ENCODE data around the gene GMPR2.

GMPR2 gene

DNA sequence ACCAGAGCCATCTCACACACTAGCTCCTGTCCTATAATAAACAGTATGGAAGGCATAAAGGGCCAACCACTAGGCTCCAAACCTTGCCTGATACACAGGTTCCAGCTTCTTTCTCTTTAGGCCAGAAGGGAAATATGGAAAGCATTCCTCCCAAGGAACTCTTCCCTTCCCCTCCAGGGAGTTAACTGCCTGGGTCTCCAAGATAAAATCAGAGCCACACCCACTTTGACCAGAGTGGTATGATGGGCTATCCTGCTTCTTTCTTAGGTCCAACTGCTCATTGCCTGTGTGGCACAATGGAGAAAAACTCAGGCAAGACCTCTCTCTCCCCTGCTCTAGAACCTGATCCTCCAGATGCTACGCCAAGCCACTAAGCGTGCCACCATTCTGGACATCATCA, 25.1 kb upstream of the GMPR2 start:
- H3K4me3 ChIP-seq (ENCODE audit: low read depth, low read length): no peak overlapping the region
- H3K14ac ChIP-seq (ENCODE audit: low read length): no peak overlapping the region
- WGBS (ENCODE audit: extremely low coverage, insufficient coverage, insufficient read length): no CpG with 5 or more reads among the region's 2 CpGs
- no peak overlapping the region for H4K91ac ChIP-seq (ENCODE audit: low read depth, low read length)
- no peak overlapping the region for H2BK12ac ChIP-seq (ENCODE audit: low read length)
- no peak overlapping the region for H3K4me2 ChIP-seq (ENCODE audit: low read length)
- H2BK5ac ChIP-seq (ENCODE audit: low read depth, low read length, poor library complexity): no peak overlapping the region
- no peak overlapping the region for H2AK5ac ChIP-seq (ENCODE audit: low read length)
- H3K23ac ChIP-seq (ENCODE audit: low read length): no peak overlapping the region
- H3K36me3 ChIP-seq (ENCODE audit: control insufficient read depth in 1 of 2, insufficient read depth in 2 of 2, low read length in 2 of 2): peaks cover 31 to 50% of the 10 kb centered on the region in 2 experiments
- H2BK120ac ChIP-seq (ENCODE audit: insufficient read depth, low read length, poor library complexity): no peak overlapping the region
- H4K8ac ChIP-seq (ENCODE audit: low read depth, low read length): no peak overlapping the region
- H3K18ac ChIP-seq (ENCODE audit: low read length): no peak overlapping the region
- no peak overlapping the region for H4K12ac ChIP-seq (ENCODE audit: low read depth, low read length)
- H3K9ac ChIP-seq (ENCODE audit: low read length): no peak overlapping the region
- H3K79me1 ChIP-seq (ENCODE audit: low read length): no peaks in the 10 kb centered on the region
- no peaks in the 10 kb centered on the region for H3K79me2 ChIP-seq (ENCODE audit: control insufficient read depth, insufficient read depth, low read length, poor library complexity)
- no peak overlapping the region for H3K4ac ChIP-seq (ENCODE audit: low read depth, low read length)
- H3K27me3 ChIP-seq (ENCODE audit: insufficient read depth, low read length): no peaks in the 10 kb centered on the region
- peak; percentile 7 to 62 for DNase-seq
- H2AFZ ChIP-seq (ENCODE audit: insufficient read depth, low read length, poor library complexity): no peak overlapping the region
- peaks cover 3 to 4% of the 10 kb centered on the region in 2 experiments for H3K4me1 ChIP-seq (ENCODE audit: control insufficient read depth in 1 of 2, insufficient read depth in 2 of 2, low read length in 2 of 2)
- H3K9me3 ChIP-seq (ENCODE audit: insufficient read depth, low read depth, low read length): no peaks in the 10 kb centered on the region
- H3K27ac ChIP-seq (ENCODE audit: low read depth, low read length): no peak overlapping the region

DNA sequence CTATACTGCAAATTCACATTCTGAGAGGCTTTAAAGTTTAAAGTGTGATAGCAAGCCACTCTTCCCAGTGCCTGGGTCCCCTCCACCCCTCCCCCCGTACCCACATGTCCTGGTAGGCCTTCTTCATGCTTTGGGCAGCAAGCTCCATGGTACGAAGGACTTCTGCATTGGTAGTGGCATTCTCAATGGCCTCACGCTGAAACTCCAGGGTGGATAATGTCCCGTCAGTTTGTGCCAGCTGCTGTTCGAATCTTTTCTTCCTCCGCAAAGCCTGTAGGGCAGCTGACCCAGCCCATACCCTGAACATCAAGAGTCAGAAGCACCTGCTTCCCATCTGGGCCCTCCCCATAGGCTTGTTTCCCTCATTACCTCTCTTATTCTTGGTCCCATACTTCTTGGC, 21.4 kb upstream of the GMPR2 start:
- no peak overlapping the region for H3K4ac ChIP-seq (ENCODE audit: low read depth, low read length)
- H2AFZ ChIP-seq (ENCODE audit: insufficient read depth, low read length, poor library complexity): no peak overlapping the region
- no peaks in the 10 kb centered on the region for H3K9me3 ChIP-seq (ENCODE audit: insufficient read depth, low read depth, low read length)
- H3K36me3 ChIP-seq (ENCODE audit: control insufficient read depth in 1 of 2, insufficient read depth in 2 of 2, low read length in 2 of 2): peaks cover 24 to 35% of the 10 kb centered on the region in 2 experiments
- H3K23ac ChIP-seq (ENCODE audit: low read length): no peak overlapping the region
- H3K4me1 ChIP-seq (ENCODE audit: control insufficient read depth in 1 of 2, insufficient read depth in 2 of 2, low read length in 2 of 2): peaks cover 3 to 6% of the 10 kb centered on the region in 2 experiments
- no peak overlapping the region for H3K9ac ChIP-seq (ENCODE audit: low read length)
- no peak overlapping the region for H2BK120ac ChIP-seq (ENCODE audit: insufficient read depth, low read length, poor library complexity)
- H3K79me2 ChIP-seq (ENCODE audit: control insufficient read depth, insufficient read depth, low read length, poor library complexity): peaks cover 3% of the 10 kb centered on the region
- H3K27me3 ChIP-seq (ENCODE audit: insufficient read depth, low read length): no peaks in the 10 kb centered on the region
- no peak overlapping the region for H3K18ac ChIP-seq (ENCODE audit: low read length)
- no peak overlapping the region for H4K8ac ChIP-seq (ENCODE audit: low read depth, low read length)
- DNase-seq: no peak
- no CpG with 5 or more reads among the region's 6 CpGs for WGBS (ENCODE audit: extremely low coverage, insufficient coverage, insufficient read length)
- no peak overlapping the region for H2BK12ac ChIP-seq (ENCODE audit: low read length)
- H4K12ac ChIP-seq (ENCODE audit: low read depth, low read length): no peak overlapping the region
- H4K91ac ChIP-seq (ENCODE audit: low read depth, low read length): no peak overlapping the region
- H3K79me1 ChIP-seq (ENCODE audit: low read length): peaks cover 8% of the 10 kb centered on the region
- no peak overlapping the region for H3K4me3 ChIP-seq (ENCODE audit: low read depth, low read length)
- H2BK5ac ChIP-seq (ENCODE audit: low read depth, low read length, poor library complexity): no peak overlapping the region
- no peak overlapping the region for H2AK5ac ChIP-seq (ENCODE audit: low read length)
- H3K27ac ChIP-seq (ENCODE audit: low read depth, low read length): no peak overlapping the region
- no peak overlapping the region for H3K14ac ChIP-seq (ENCODE audit: low read length)
- H3K4me2 ChIP-seq (ENCODE audit: low read length): no peak overlapping the region

DNA sequence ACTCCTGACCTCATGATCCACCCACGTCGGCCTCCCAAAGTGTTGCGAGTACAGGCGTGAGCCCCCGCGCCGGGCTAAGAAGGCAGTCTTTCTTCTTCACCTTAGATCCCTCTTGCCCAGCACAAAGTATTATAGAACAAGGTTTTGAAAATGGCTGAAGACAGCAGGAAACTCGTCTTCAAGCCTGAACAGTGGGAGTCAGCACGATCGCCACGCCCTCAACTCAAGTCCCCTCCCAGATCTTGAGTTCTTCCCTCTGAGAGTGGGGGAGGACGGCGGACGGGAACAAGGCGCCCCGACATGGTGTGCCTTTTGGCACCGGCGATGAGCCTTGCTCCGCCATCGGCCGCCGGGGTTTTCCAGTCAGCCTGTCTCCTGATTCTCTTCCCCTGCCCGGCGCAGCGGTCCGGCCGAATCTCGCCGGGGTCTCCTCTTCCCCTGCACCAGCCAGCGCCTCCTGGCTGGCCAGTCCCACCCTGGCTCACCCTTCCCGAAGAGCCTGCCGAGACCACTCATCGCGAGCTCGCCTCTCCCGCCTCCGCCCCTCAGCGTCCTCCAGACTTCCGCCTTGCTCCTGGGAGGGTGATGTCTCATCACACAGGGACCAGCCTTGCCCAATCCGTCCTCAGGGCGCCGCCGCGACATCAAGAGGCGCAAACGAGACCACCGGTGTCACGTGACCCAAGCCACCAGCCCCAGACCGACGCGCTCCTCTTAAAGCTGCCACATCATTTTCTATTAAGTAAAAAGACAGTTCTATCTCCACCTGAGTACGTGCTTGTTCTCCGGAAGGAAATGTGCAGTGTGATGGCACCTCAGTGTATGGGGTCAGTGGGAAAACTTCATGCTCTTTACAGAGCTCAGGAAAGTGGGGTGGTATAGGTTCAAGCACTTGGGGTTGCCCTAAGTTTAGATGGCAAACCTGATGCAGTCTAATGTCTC, 19.5 kb upstream of the GMPR2 start, which contains the start of gene CHMP4A:
Gene CHMP4A, minus strand, starts transcription at position 565 of the 942 bp plus-strand sequence. Its CDS starts 49 bp downstream, at position 516.
- H4K8ac ChIP-seq (ENCODE audit: low read depth, low read length): peak within 1 kb of the TSS; percentile 89
- H2BK120ac ChIP-seq (ENCODE audit: insufficient read depth, low read length, poor library complexity): peak within 1 kb of the TSS; percentile 62
- peaks cover 3% of the 10 kb centered on the region for H3K79me2 ChIP-seq (ENCODE audit: control insufficient read depth, insufficient read depth, low read length, poor library complexity)
- H3K4me1 ChIP-seq (ENCODE audit: control insufficient read depth in 1 of 2, insufficient read depth in 2 of 2, low read length in 2 of 2): peaks cover 0 to 2% of the 10 kb centered on the region in 2 experiments
- H2BK5ac ChIP-seq (ENCODE audit: low read depth, low read length, poor library complexity): peak within 1 kb of the TSS; percentile 86
- H2AK5ac ChIP-seq (ENCODE audit: low read length): no peak within 1 kb of the TSS
- peak within 1 kb of the TSS; percentile 77 for H3K4me3 ChIP-seq (ENCODE audit: low read depth, low read length)
- H3K4ac ChIP-seq (ENCODE audit: low read depth, low read length): peak within 1 kb of the TSS; percentile 42
- H3K18ac ChIP-seq (ENCODE audit: low read length): peak within 1 kb of the TSS; percentile 78
- peak within 1 kb of the TSS; percentile 53 for H3K4me2 ChIP-seq (ENCODE audit: low read length)
- peak within 1 kb of the TSS; percentile 56 for H2AFZ ChIP-seq (ENCODE audit: insufficient read depth, low read length, poor library complexity)
- no peak within 1 kb of the TSS for H3K23ac ChIP-seq (ENCODE audit: low read length)
- H3K79me1 ChIP-seq (ENCODE audit: low read length): peaks cover 8% of the 10 kb centered on the region
- peak within 1 kb of the TSS; percentile 75 for H4K91ac ChIP-seq (ENCODE audit: low read depth, low read length)
- DNase-seq: peak; percentile 97
- WGBS (ENCODE audit: extremely low coverage, insufficient coverage, insufficient read length): no CpG with 5 or more reads among the region's 53 CpGs
- H3K36me3 ChIP-seq (ENCODE audit: control insufficient read depth in 1 of 2, insufficient read depth in 2 of 2, low read length in 2 of 2): peaks cover 14 to 27% of the 10 kb centered on the region in 2 experiments
- H3K14ac ChIP-seq (ENCODE audit: low read length): peak within 1 kb of the TSS; percentile 73
- H2BK12ac ChIP-seq (ENCODE audit: low read length): no peak within 1 kb of the TSS
- H3K9ac ChIP-seq (ENCODE audit: low read length): peak within 1 kb of the TSS; percentile 82
- H3K9me3 ChIP-seq (ENCODE audit: insufficient read depth, low read depth, low read length): no peaks in the 10 kb centered on the region
- H3K27me3 ChIP-seq (ENCODE audit: insufficient read depth, low read length): no peaks in the 10 kb centered on the region
- H3K27ac ChIP-seq (ENCODE audit: low read depth, low read length): peak within 1 kb of the TSS; percentile 97
- H4K12ac ChIP-seq (ENCODE audit: low read depth, low read length): peak within 1 kb of the TSS; percentile 76

DNA sequence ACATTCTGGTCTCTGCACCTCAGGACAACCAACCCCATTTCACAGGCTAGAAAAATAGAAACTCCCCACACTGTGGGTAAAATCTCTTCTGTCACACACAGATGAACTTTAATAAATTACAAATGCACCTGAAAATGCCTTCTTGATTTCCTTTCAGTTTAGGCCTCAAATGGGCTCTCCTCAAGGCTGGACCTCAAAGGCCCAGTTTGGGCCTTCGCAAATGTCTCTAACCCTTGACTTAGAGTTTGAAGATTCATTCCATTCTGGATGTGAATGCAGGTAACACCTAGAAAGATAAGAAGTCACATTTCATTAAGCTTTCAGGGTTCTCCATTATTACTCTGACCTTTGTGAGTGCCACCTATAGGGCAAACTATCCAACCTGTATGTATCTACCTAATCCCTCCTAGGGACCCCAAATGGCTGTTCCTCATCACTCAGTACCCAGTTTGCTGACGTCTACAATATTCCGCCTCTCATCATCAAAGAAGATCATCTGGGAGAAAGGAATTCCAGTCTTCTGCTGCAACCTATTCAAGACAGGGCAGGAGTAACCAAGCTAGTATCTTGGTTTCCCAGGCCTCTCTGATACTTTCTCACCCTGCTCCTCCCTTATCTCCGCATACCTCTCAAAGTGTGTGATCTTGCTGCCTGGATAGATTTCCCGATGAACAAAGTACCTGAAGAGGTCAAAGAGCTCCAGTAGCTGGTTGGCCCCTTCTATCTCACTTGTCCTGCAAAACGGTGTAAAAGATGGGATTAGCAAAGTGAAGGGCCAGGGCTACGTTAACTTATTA, 18.7 kb upstream of the GMPR2 start:
- peak overlapping the region; percentile 81 for H4K8ac ChIP-seq (ENCODE audit: low read depth, low read length)
- no peak overlapping the region for H3K18ac ChIP-seq (ENCODE audit: low read length)
- H2AK5ac ChIP-seq (ENCODE audit: low read length): no peak overlapping the region
- H3K36me3 ChIP-seq (ENCODE audit: control insufficient read depth in 1 of 2, insufficient read depth in 2 of 2, low read length in 2 of 2): peaks cover 14 to 28% of the 10 kb centered on the region in 2 experiments
- no peaks in the 10 kb centered on the region for H3K27me3 ChIP-seq (ENCODE audit: insufficient read depth, low read length)
- no peak overlapping the region for H3K4me3 ChIP-seq (ENCODE audit: low read depth, low read length)
- H2BK120ac ChIP-seq (ENCODE audit: insufficient read depth, low read length, poor library complexity): no peak overlapping the region
- H3K9ac ChIP-seq (ENCODE audit: low read length): peak overlapping the region; percentile 1
- H2AFZ ChIP-seq (ENCODE audit: insufficient read depth, low read length, poor library complexity): no peak overlapping the region
- no peak overlapping the region for H3K4ac ChIP-seq (ENCODE audit: low read depth, low read length)
- peak overlapping the region; percentile 26 for H4K91ac ChIP-seq (ENCODE audit: low read depth, low read length)
- H3K27ac ChIP-seq (ENCODE audit: low read depth, low read length): peak overlapping the region; percentile 5
- DNase-seq: no peak
- no peak overlapping the region for H2BK5ac ChIP-seq (ENCODE audit: low read depth, low read length, poor library complexity)
- no peaks in the 10 kb centered on the region for H3K9me3 ChIP-seq (ENCODE audit: insufficient read depth, low read depth, low read length)
- no CpG with 5 or more reads among the region's 7 CpGs for WGBS (ENCODE audit: extremely low coverage, insufficient coverage, insufficient read length)
- peaks cover 3% of the 10 kb centered on the region for H3K79me2 ChIP-seq (ENCODE audit: control insufficient read depth, insufficient read depth, low read length, poor library complexity)
- H3K79me1 ChIP-seq (ENCODE audit: low read length): peaks cover 8% of the 10 kb centered on the region
- H3K23ac ChIP-seq (ENCODE audit: low read length): no peak overlapping the region
- peaks cover 0 to 2% of the 10 kb centered on the region in 2 experiments for H3K4me1 ChIP-seq (ENCODE audit: control insufficient read depth in 1 of 2, insufficient read depth in 2 of 2, low read length in 2 of 2)
- no peak overlapping the region for H3K14ac ChIP-seq (ENCODE audit: low read length)
- peak overlapping the region; percentile 53 for H3K4me2 ChIP-seq (ENCODE audit: low read length)
- peak overlapping the region; percentile 22 for H4K12ac ChIP-seq (ENCODE audit: low read depth, low read length)
- no peak overlapping the region for H2BK12ac ChIP-seq (ENCODE audit: low read length)

Data from trophoblast cell (in vitro differentiated cells and primary cell).